Esophagus muscularis mucosa (tissue), 4 donors: ENCODE measurements around the gene C1orf94.

Source experiments
- EP300 ChIP-seq: sonication (generic); formaldehyde crosslinking; IDR thresholded peaks from one replicate; pipeline ENCODE4 v1.6.1; 2017; ENCODE audit warnings: antibody characterized with exemption
- POLR2A ChIP-seq: fragments of 450-650 bp; IDR thresholded peaks from one replicate; pipeline ENCODE4 v1.6.1; 2017; ENCODE audit warnings: antibody characterized with exemption, moderate library complexity, mild to moderate bottlenecking, low read depth
- POLR2AphosphoS5 ChIP-seq, 2 donors: sonication (generic); formaldehyde crosslinking; IDR thresholded peaks; one replicate each; pipeline ENCODE4 v1.6.1; 2017; ENCODE audit warnings: antibody characterized with exemption in 2 of 2
- TF ChIP-seq, protein P1 (sequence below), 3 experiments: fragments of 200-600 bp in 2 of 3; fragments of 450-650 bp in 1 of 3; sonication (generic) in 2 of 3; IDR thresholded peaks; one replicate each; pipeline ENCODE4 v1.5.1; 2017 to 2019; ENCODE audit warnings: antibody characterized with exemption in 3 of 3, mild to moderate bottlenecking in 2 of 3, moderate library complexity in 1 of 3

DNA sequence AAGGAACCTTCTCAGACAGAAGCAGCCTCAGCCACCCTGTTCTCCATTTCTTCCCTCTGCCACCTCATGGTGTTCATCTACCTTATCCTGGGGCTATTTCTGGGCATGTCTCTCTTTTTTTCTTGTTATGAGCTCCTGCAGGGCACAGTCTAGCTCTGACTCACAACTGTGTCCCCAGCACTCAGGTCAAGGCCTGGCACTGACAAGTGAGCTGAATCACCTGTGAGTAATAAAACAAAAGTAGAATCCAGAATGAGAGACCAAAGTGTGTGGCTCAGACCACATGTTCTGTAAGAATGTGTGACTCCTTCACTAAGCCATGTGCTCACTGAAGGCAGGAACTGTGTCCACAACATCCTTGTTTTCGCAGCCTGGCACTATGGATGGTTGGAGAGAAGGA lies 23.2 kb downstream of the C1orf94 start:
- TF ChIP-seq POLR2A (no peak), POLR2AphosphoS5 (IDR thresholded peaks at IDR 0.05) (no peak), EP300 (no peak)
- TF ChIP-seq, protein P1, sequence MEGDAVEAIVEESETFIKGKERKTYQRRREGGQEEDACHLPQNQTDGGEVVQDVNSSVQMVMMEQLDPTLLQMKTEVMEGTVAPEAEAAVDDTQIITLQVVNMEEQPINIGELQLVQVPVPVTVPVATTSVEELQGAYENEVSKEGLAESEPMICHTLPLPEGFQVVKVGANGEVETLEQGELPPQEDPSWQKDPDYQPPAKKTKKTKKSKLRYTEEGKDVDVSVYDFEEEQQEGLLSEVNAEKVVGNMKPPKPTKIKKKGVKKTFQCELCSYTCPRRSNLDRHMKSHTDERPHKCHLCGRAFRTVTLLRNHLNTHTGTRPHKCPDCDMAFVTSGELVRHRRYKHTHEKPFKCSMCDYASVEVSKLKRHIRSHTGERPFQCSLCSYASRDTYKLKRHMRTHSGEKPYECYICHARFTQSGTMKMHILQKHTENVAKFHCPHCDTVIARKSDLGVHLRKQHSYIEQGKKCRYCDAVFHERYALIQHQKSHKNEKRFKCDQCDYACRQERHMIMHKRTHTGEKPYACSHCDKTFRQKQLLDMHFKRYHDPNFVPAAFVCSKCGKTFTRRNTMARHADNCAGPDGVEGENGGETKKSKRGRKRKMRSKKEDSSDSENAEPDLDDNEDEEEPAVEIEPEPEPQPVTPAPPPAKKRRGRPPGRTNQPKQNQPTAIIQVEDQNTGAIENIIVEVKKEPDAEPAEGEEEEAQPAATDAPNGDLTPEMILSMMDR (IDR thresholded peaks at IDR 0.05), result no peak
